SJSA1 (cell line): Measurements from ENCODE around the gene BTG4. TPM values are rescaled to one million over a fixed set of nuclear protein-coding genes. Genes with fewer than 3 reads are reported as not detected.
A peak's percentile ranks its signal among the peaks of the same experiment; 100 is the strongest.

Experiments
- DNase-seq, 2 experiments: peaks; one replicate each; pipeline ENCODE4 v3.0.0-alpha.2; 2015 to 2020; ENCODE audit warnings: low spot score in 2 of 2, low read depth in 1 of 2
- H3K27ac ChIP-seq: fragments of 250-450 bp; sonication (Bioruptor Pico); 2 replicates; pipeline ENCODE4 v1.5.1; 2020; ENCODE audit warnings: mild to moderate bottlenecking, moderate library complexity
- H3K27me3 ChIP-seq: fragments of 250-450 bp; sonication (Bioruptor Pico); replicated peaks from 2 replicates; pipeline ENCODE4 v1.5.1; 2020; ENCODE audit warnings: mild to moderate bottlenecking, moderate library complexity
- H3K36me3 ChIP-seq: fragments of 250-450 bp; sonication (Bioruptor Pico); 2 replicates; pipeline ENCODE4 v1.5.1; 2020; ENCODE audit warnings: mild to moderate bottlenecking
- H3K4me1 ChIP-seq: fragments of 250-450 bp; sonication (Bioruptor Pico); replicated peaks from 2 replicates; pipeline ENCODE4 v1.6.1; 2021; ENCODE audit warnings: mild to moderate bottlenecking
- H3K4me3 ChIP-seq: fragments of 250-450 bp; sonication (Bioruptor Pico); 2 replicates; pipeline ENCODE4 v1.5.1; 2020; ENCODE audit warnings: mild to moderate bottlenecking
- H3K9me3 ChIP-seq: fragments of 250-450 bp; sonication (Bioruptor Pico); replicated peaks from 2 replicates; pipeline ENCODE4 v1.5.1; 2020; ENCODE audit warnings: mild to moderate bottlenecking
- total RNA-seq: library from RNA; depleted of rRNA; stranded (reverse); fragments of >200 nt; shearing (Covaris generic); gene quantifications from 2 replicates; pipeline ENCODE4 v1.2.3, GENCODE V29; 2014; rRNA removed

The BTG4 gene
- total RNA-seq, 1 experiment from 2014 or later: not detected

DNA sequence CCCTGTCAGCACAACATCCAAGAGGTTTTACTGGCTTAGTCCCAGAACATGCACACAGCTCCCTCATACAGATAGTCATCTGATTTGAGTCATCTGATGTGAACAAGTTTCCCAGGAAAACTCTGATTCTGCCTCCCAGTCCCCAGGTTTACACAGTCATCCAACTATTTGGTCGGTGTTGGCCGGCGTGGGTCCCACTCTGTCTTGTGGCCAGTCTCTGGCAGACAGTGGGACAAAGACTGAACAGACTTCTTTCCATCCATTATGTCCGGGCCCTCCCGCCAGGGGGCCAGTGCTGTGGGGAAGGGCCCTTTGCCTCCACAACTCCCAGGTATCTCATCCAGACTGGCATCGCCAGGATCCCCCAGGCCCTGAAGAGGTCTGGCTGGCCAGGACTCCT, 60.0 kb downstream of the BTG4 start:
- Histone ChIP-seq H3K27ac (no peak overlapping the region), H3K4me1 (peaks cover 22% of the 10 kb centered on the region), H3K36me3 (no peaks in the 10 kb centered on the region), H3K27me3 (no peaks in the 10 kb centered on the region), H3K4me3 (no peak overlapping the region), H3K9me3 (no peaks in the 10 kb centered on the region)
- no peak for DNase-seq

GRCh38 chr11:111450480-111451320, 61.5 kb downstream of the BTG4 start:
- Histone ChIP-seq H3K9me3 (no peaks in the 10 kb centered on the region), H3K36me3 (no peaks in the 10 kb centered on the region), H3K4me1 (peaks cover 22% of the 10 kb centered on the region), H3K4me3 (no peak overlapping the region), H3K27me3 (no peaks in the 10 kb centered on the region), H3K27ac (no peak overlapping the region)
- DNase-seq: peak in 1 of 2 experiments; percentile 40

GRCh38 chr11:111449696-111450479, 62.3 kb downstream of the BTG4 start:
- no peak overlapping the region for H3K4me3 ChIP-seq
- no peak overlapping the region for H3K27ac ChIP-seq
- H3K4me1 ChIP-seq: peaks cover 18% of the 10 kb centered on the region
- no peaks in the 10 kb centered on the region for H3K36me3 ChIP-seq
- H3K27me3 ChIP-seq: no peaks in the 10 kb centered on the region
- no peak for DNase-seq
- no peaks in the 10 kb centered on the region for H3K9me3 ChIP-seq

- no peak overlapping the region for H3K27ac ChIP-seq
- peaks cover 16% of the 10 kb centered on the region for H3K4me1 ChIP-seq
- no peaks in the 10 kb centered on the region for H3K9me3 ChIP-seq
- no peaks in the 10 kb centered on the region for H3K27me3 ChIP-seq
- H3K4me3 ChIP-seq: no peak overlapping the region
- no peaks in the 10 kb centered on the region for H3K36me3 ChIP-seq
- DNase-seq: no peak
Measured at GRCh38 chr11:111448831-111449557, 63.2 kb downstream of the BTG4 start.

DNA sequence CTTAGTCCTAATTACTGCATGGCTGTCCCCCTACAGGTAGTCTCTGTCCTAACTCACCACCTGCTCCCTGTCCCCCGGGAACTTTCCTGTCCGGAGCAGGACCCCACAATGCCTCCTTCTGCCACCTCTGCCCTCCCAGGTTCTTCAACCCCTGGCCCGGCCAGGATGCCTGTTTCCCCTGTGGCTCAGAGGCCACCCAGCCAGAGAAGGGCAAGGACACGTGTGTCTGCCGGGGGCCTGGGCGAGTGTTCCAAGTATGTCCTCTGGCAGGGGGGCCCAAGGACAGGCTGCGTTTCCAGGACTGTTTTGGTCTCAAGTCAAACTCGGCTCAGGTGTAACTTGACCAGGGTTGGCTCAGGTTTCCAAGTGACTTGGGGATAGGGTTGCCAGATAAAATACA, 63.8 kb downstream of the BTG4 start:
- no peak overlapping the region for H3K27ac ChIP-seq
- no peaks in the 10 kb centered on the region for H3K9me3 ChIP-seq
- DNase-seq: no peak
- no peak overlapping the region for H3K4me3 ChIP-seq
- peaks cover 16% of the 10 kb centered on the region for H3K4me1 ChIP-seq
- no peaks in the 10 kb centered on the region for H3K27me3 ChIP-seq
- no peaks in the 10 kb centered on the region for H3K36me3 ChIP-seq

- Histone ChIP-seq H3K9me3 (no peaks in the 10 kb centered on the region), H3K27ac (no peak overlapping the region)
Measured at GRCh38 chr11:111447931-111448330, 64.3 kb downstream of the BTG4 start.

DNA sequence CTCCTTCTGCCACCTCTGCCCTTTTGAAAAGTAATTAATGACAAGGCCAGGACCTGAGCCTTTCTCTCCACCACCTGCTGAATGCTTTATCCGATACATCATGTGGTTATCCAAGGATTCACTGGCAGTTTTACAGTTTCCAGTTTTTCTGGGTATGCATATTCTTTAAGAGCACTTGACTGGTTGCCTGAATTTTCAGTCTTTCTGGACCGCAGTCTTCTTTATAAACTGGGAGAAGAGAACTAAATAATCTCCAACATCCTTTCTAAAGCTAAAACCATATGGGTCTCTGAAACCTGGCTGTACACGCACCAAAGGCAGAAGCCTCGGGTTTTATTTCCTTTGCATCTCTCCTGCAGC, 65.1 kb downstream of the BTG4 start:
- Histone ChIP-seq H3K27ac (no peak overlapping the region), H3K4me1 (peaks cover 16% of the 10 kb centered on the region), H3K27me3 (no peaks in the 10 kb centered on the region), H3K36me3 (no peaks in the 10 kb centered on the region), H3K4me3 (no peak overlapping the region), H3K9me3 (no peaks in the 10 kb centered on the region)
- DNase-seq: no peak

More at GRCh38 chr11:111447931-111448330, 64.3 kb downstream of the BTG4 start:
- peaks cover 16% of the 10 kb centered on the region for H3K4me1 ChIP-seq
- DNase-seq: no peak
- no peak overlapping the region for H3K4me3 ChIP-seq
- no peaks in the 10 kb centered on the region for H3K27me3 ChIP-seq
- no peaks in the 10 kb centered on the region for H3K36me3 ChIP-seq

DNA sequence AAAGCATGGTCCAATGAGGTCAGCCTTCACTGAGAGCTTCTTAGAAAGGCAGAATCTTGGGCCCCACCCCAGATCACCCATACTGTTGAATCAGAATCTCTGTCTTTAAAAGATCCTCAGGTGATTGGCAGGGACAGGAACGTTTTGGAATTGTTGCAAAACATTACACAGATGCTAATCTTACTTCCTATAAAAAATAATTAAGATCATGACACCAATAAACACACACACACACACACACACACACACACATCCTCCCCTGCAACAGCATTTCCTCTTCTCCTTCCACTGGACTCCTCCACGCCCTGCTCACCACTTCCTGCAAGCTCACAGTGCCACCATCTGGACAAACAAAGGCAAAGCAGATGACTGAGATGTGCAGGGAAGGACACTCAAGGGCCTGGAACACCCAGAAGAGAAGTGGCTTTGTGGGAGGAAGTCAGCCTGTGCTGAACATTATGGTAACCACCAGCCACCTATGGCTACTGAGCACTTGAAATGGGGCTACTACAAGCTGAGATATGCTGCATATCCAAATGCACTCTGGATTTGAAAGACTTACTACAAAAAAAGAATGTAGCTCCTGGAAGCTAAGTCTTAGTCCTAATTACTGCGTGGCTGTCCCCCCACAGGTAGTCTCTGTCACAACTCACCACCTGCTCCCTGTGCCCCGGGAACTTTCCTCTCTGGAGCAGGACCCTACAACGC, 65.6 kb downstream of the BTG4 start:
- no peaks in the 10 kb centered on the region for H3K9me3 ChIP-seq
- H3K27ac ChIP-seq: no peak overlapping the region
- peaks cover 20% of the 10 kb centered on the region for H3K4me1 ChIP-seq
- H3K27me3 ChIP-seq: no peaks in the 10 kb centered on the region
- no peaks in the 10 kb centered on the region for H3K36me3 ChIP-seq
- peak; percentile 69 to 71 for DNase-seq
- no peak overlapping the region for H3K4me3 ChIP-seq

DNA sequence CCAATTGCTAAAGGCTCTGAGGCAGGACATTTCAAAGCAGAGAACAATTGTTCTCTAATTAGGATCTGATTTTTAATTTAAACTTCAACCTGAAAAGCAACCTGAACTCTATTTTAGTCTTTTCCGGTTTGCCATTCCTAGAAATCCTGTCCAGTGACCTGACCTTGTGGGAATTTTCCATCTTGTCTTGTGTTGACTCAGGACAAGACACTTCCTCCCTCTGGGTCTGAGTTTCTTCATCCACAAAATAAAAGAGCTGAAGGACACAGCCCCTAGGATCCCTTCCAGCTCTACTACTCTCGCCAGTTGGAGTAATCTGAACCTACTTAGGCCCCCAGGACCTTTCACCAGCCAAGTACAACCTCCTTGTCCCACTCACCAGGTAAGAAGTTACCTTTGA, 66.6 kb downstream of the BTG4 start:
- Histone ChIP-seq H3K27me3 (no peaks in the 10 kb centered on the region), H3K9me3 (no peaks in the 10 kb centered on the region), H3K4me3 (no peak overlapping the region), H3K4me1 (peaks cover 21% of the 10 kb centered on the region), H3K36me3 (no peaks in the 10 kb centered on the region), H3K27ac (no peak overlapping the region)
- DNase-seq: no peak

Other genes starting within 250 kb of the BTG4 start
- not detected in 2 replicates for gene POU2AF3, start 213.8 kb downstream of the BTG4 start, total RNA-seq
- gene POU2AF1, start 133.1 kb downstream of the BTG4 start, total RNA-seq: not detected in 2 replicates
- gene HOATZ, start 2.4 kb upstream of the BTG4 start, total RNA-seq: not detected in 2 replicates
- 94.6 and 104 TPM in 2 replicates for gene LAYN, start 28.3 kb upstream of the BTG4 start, total RNA-seq
- gene SIK2, start 90.1 kb upstream of the BTG4 start, total RNA-seq: 5.6 and 9.6 TPM in 2 replicates